Colon (tissue), 2 donors: ENCODE results near the gene AIFM1.

Source experiments
- FAIRE-seq: peaks from 2 replicates; lab custom pipeline; 2012; peaks lifted over from hg19 to GRCh38; lab: Jason Lieb, UNC
- donor health status: control.
- donor health status: control.

The AIFM1 gene

DNA sequence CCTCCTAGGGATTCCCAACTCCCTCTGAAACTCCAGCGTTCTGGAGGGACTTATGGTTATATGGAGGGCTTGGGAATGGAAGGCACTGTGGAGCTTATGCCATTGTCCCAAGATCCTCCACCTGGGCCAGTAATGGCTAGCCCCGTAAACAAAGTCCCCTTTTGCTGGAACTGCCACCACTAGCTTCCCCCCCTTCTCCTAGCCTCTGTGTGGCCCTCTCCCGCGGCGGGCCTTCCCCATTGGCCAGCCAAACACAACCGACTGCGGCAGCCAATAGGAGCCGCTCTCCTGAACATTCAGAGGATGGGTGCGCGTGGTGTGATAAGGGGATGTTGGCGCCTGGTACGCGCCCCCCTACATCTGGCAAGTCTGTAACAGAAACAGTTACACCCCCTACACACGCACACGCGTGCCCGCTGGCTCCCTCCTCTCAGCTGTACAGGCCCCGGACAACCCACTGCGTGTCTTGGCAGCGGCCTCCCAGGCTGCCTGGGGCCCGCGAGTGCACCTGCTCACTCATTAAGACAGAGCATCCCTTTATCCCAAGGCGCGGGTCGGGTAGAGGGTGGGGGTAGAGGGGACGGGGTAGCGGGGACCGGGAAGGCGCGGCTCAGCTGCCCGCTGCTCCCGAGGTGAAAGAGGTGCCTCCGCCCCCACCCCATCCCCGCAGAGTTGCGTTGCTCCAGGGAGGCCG, 5.3 kb upstream of the AIFM1 start:
- no peak for FAIRE-seq

DNA sequence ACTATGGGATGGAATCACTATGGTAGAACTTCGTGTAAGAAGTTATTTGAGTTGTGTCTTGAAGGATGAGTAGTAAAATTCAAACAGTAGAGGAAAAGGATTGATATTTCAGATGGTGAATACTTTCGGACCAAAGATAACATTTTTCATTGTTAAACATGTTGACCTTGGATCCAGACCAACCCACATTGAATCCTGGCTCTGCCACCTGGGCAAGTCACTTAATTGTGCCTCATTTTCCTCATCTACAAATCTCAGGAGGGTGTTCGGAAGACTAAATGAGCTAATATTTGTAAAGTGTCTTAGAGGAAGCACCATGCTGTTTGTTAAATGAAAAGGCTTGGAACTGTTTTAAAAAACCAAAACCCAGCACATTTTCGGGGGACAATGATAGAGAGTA, 1.4 kb upstream of the AIFM1 start:
- no peak for FAIRE-seq

DNA sequence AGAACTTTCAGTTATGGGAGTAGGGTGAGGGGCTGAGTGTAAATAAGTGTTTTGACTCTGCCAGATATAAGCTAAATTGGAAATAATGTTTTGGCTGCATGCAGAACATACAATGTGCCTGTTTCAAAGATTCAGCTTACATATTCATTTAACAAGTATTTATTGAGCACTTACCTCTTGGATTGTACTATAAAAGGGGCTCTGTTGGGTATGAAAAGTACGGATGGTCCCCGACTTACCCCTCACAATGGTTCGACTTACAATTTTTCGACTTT, 799 bp upstream of the AIFM1 start:
- FAIRE-seq: no peak

DNA sequence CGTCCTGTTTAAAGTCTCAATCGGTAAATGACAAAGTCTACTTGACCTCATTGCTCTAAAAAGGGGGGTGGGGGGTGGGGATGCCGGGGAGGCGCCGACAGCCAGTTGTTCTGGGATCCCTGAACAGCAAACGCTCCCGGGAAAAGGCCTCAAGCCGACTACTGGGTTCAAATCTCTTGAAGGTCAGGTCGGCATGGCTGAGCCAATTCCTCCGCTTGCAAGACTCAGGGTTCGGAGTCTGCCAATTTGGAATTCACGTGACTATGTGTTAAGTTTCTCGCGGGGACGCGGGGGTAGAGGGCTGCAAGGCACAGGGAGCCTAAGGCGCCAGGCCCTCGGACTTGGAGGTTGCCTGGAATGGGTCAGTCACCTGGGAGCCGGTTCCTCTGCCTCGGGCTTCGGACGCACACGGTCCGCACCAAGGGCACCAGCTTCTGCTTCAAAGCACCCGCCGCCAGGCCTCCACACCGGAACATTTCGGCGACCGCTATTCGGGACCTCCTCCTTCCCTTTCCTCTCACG, 399 bp downstream of the AIFM1 start:
- FAIRE-seq: no peak

DNA sequence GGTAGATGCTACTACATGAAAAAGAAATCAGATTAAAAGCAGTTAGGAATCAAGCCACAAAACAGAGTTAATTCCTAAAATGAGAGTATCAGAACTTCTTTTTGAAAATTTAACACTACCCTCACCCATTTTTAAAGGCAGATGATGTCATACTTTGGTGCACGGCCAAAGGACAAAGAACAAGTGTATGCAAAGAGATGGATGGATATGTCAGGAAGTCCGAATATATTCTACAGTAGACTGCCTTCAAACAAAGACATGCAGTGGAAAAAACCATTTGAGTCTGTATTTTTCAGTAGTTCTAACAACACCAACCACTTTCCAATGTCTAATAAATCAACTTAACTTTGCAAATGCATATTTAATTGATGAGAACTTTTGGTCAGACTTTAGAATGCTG, 2.2 kb downstream of the AIFM1 start:
- FAIRE-seq: no peak

DNA sequence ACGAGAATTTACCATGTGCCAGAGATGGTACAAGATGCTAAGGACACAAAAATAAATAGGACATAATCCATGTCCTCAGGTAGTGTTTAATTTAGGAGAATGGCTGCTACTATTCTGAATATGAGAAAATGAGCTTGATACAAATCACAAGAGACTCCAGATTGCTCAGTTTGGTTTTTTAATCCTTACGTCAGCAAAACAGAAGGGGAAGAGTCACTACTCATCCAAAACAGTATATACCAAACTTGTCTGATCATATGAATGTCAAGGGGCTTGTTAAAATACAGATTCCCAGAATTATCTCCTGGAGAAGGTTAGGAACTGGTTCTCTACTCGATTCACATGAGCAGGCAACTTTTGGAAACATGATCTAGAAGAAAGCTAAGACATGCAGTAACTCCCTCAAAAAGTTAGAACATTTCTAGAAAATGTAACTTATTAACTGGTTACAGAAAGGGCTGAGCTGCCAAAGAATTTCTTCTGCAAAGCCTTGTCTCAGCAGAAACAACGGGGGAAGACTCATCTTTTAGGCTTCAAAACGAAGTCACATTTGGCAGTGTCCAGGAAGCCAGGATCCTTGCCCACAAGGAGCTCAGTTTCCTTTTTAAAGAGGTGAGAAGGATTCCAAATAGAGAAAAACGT, 3.4 kb downstream of the AIFM1 start:
- FAIRE-seq: no peak

DNA sequence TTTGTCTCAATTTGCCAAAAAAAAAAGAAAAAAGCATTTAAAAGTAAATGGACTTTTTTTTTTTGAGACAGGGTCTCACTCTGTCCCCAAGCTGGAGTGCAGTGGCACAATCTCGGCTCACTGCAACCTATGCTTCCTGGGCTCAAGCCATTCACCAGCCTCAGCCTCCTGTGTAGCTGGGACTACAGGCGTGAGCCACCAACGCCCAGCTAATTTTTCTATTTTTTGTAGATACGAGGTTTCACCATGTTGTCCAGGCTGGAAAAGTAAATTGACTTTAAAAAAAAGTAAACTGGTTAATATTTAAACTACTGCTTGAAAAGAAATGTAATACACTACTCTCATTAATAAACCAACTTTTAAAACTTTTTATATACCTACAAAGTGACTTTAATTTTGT, 5.9 kb downstream of the AIFM1 start:
- FAIRE-seq: no peak

DNA sequence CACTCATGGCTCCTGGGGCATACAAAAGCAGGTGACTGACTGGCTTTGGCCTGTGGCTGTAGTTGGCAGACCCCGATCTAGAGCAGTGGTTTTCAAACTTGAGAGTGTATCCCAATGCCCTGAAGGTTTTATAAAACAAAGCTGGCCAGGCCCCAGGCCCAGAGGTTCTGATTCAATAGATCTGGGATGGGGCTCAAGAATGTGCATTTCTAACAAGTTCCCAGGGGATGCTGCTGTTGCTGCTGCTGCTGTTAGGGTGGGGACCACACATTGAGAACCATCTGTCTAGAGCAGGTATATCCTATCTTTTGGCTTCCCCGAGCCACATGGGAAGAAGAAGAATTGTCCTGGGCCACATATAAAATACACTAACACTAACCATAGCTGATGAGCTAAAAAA, 7.3 kb downstream of the AIFM1 start:
- FAIRE-seq: no peak

DNA sequence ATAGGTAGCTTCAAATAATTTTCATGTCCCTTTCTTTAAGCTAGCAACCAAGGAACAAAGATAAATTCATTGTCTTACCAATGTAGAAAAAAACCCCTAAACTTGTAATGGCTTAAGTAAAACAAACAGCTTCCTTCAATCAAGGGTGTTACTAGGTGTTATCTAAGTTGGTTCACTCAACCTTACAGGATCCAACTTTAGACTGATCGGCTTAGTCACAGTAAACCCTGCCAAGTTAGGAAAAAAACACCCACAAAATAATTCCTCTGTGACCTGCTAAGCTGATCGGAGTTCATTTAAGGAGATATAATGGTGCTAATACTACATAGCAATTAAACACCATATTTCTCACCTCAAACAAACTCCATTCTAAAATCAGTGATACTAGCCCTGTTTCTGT, 10.1 kb downstream of the AIFM1 start:
- FAIRE-seq: no peak

DNA sequence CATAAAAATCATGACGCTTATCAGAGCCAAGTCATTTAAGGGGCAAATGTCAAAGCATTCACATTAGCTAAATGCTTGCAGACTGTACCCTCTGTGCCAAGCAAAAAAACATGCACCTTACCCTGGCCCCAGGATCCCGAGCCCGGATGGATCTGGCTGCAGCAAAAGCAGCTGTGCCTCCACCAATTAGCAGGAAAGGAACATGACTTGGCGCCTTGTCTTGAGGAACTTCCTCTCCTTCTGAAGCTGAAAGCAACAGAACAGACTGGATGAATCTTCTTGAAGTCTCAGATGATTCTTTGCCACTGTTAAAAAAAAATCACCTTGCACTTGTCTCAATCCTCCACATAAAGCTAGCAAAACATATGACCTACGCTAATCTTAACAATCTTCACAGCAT, 18.0 kb downstream of the AIFM1 start:
- FAIRE-seq: no peak

DNA sequence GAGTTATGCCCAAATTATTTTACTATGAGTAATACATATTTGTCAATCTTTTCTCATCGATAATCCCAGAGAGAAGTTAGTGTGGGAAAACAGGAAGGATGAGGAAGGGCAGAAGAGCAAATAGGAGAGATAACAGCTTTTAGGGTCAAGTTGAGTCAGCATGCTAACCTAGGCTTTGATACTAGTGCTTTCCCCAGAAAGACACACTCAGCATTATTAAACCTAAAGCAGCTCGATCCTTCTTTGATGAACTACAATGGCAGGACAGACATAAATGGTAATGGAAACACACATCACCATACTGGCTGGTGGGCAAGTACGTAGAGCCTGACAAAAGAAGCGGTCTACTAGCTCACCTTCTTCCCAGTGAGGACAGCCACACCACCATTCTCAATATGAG, 20.5 kb downstream of the AIFM1 start:
- FAIRE-seq: no peak

DNA sequence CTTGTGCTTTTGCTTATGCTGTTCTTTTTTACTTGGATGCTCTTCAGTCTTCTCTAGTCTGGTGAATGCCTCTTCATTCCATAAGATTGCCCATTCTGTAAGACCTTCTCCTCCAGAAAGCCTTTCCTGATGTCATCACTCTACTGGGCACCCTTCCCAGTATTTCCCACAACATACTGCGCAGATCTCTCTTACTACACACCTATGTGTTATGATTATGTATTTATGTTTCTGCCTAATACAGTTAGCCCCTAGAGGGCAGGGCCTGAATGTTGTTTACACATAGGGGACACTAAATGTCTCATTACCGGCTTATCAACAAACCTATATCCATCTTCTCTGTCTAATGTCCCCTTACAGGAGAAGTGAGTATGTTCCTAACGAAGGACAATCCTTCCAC, 21.1 kb downstream of the AIFM1 start:
- no peak for FAIRE-seq

DNA sequence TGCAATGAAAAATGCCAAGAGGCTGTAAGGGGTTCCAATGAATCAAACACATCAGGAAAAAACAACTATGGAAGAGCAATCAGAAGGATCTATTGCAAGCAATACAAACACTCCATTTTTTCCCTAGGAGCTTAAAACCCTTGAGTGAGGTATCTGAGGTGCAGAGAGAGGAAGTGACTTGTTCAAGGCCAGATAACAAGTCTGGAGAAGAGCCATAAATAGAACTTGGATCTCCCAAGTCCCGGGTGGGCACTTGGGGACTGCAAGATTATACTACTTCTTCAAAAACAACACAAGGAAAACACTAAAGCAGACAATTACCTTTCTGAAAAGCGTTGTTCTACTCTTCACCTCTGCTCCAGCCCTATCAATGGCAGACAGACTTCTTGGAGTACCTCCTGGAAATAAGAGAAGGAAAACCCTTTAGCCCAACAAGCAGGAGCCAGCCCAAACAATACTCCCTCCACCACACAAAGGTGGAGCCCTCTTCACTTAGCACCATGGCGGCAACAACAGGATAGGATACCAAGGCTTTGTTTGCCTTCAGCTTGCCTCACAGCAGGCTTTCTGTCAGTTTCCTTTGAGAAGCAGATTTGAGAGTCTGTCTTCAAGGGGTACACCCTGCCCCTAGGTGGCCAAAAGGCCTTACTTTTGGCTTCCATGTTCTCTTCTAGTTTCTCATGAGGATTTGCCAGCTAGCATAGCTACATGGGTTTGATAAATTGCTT, 26.0 kb downstream of the AIFM1 start:
- no peak for FAIRE-seq

DNA sequence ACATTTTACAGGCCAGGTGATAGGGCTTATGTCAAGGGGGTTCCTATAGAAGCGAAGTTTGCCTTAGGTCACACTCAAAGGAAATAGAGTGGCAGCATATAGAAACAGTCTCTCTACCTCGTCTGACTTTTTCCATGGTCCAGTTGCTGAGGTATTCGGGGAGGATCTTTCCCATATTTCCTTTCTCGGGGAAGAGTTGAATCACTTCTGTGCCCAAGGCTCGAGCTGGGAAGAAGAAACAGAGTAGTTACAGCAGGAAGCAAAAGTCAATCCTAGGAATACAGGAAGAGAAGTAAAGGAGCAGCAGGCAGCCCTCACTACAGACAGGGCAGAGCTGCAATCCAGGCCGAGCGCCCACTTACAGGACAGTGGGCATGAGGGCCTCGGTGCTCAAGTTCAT, 28.7 kb downstream of the AIFM1 start:
- no peak for FAIRE-seq

DNA sequence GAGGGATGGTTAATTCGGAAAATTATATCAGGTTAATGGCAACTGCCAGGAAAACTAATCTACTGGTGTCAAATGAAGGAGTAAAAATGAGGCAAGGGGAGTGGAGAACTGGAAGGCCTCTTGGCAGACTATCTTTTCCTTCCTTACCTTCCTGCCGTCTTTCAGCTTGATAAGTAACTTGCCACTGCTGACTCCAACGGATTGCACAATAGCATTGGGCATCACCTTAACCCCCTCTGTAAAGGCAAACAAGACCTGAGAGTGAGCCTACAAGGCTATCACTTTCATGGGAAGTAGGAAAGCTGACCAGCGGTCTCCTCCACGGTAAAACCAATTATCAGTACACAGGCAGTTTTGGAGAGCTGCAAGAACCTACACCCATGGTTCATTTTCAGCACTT, 29.1 kb downstream of the AIFM1 start:
- no peak for FAIRE-seq

DNA sequence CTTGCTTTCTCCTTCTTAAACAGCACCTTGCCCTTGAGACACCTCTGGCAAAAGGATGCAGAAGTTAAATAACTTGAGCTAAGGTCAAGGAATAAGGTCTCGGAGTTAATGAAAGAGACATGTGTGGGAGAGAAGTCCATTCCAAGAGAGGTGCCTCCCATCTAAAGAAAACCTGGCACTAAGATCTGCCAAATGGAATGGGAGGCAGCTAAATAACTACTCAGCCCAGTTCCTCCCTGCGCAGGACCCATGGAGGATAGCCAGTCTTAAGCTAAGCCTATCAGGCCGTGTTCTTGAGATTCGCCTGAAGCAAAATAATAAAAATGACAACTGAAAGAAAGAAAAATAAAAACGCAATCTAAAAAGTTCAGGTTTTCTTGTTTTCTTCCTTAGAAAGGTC, 34.7 kb downstream of the AIFM1 start:
- no peak for FAIRE-seq

DNA sequence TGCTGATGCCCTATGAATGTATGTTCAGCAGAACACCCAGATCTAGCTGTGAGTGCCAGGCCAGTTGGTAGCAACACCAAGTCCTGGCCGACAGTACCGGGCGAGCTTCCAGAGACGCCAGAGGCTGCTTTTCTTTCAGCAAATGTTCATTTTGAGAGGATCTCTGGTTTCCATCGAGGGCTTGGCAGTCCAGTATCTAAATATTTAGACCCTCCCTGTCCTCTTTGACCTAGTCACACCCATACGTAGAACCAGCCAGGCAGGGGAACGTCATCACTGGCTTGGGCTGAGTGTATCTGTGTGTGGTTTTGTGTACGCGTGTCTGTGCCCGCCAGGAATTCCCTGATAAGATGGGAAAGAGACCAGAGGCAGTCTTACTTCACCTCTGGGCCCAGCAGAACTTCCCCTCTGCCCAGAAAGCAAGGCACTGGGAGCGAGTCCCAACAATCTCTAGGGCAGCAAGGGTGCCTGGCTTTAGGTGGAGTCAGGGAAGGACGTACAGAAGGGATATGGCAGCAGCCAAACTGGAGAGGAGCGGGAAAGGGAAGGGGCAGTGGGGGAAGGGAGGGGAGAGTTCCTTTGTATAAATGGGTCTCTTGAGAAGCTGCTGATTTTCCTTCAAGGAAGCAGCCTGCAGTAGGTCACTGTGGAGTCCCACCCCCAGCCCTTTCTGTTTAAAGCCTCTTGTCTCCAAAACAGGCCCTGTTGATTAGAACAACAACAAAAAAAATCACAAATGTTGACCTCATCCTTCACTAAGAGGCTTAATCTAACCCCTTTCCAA, 40.4 kb downstream of the AIFM1 start:
- no peak for FAIRE-seq

DNA sequence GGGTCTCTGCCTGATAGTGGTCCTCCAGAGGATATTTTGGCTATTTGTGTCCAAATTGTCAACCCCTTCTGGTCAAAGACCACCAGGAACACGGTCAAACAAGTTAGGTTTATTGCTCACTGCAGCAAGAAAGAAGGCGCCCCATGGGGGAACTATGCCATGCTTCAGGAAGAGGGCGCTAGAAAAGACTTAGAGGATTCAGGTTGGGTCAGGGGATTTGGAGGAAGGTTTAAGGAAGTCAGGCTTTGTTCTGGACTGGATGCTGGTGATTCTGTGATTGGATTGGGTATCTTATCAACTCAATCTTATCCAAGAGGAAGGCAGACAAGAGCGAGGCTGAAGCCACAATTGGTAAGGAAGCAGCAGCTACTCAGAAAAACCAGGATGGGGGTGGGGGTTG, 41.1 kb downstream of the AIFM1 start:
- FAIRE-seq: no peak

DNA sequence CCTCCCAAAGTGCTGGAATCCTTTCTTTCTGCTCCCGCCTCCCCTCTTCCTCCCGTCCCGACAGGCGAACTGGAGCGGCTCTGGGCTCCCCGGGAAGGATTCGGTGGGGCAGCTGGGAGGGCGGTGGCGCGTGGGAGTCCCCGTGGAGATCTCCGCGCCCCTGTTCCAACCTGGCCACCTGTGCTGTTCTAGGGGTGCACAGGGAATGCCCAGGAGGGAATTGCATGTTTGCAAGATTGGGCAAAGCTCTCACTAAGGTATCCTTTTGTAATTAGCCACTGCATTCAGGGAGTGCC, 44.2 kb downstream of the AIFM1 start:
- no peak for FAIRE-seq

DNA sequence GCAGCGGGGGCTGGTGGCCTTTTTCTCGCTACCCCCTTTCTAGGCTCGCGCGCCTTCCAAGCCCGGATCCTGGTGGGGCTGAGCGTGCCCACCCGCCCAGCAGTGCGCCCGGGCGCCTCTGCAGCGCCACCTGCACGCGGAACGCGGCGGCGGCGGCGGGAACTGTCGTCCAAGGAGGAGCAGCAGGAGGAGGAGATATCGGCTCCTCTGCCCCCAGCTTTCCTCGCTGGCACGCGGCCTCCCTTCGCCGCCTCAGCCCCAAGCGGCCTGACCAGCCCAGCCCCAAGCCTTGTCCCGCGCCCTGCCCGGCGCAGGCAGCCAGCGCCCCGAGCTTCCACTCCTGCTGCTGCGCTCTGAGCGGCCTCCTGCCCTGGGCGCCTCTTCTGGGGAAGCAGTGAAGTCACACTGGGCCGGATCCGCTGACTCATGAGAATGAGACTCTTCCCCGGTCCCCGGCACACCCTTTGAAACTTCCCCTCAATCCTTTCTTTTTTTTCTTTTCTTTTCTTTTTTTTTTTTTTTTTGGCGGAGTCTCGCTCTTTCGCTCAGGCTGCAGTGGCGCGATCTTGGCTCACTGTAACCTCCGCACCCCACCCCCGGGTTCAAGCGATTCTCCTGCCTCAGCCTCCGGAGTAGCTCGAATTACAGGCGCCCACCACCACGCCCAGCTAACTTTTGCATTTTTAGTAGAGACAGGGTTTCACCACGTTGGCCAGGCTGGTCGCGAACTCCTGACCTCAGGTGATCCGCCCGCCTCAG, 44.7 kb downstream of the AIFM1 start:
- no peak for FAIRE-seq

DNA sequence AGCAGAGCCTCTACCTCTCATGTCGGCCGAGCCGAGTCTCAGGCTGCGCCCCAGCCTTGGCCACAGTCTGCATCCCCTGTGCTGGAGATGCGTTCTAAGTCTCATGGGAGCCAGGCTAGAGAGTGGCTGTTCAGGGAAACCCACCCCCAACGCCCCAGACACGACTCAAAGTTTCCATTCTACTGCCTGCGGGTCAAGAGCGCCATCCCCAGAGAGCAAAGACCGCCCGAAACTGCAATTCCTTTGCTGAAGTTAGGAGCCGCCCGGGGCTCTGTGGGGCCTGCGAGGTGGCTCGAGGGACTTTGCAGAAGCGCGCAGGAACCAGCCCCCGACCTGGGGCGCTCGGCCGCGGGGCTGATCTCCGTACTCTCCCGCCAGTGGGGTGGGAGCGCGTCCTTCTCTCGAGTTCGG, 45.3 kb downstream of the AIFM1 start:
- no peak for FAIRE-seq

DNA sequence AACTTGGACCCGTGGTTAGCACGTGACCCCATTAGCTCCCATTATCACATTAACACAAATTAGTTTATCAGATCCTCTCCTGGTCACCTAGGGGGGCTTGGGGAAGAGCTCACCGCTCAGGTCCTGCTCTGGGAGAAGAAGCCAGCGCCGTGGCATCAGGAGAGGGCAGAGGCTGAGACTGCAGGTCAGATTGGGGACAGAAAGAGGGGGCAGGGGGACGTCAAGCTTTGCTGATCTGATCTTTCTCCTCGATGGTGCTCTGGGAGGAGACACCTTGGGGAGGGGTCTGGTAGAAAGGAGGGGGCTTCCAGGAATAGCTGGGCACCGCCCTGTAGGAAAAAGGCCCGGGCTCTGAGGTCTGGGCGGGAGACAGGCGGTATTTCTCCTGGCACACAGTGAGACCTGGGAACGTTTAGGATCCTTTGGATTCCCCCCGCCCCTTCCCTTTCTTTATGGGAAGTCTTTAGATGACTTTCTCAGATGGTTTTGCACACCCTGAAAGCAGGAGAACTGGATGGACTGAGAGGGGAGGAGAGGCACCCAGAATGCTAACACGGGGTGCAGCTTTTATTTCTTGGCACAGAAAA, 46.2 kb downstream of the AIFM1 start:
- FAIRE-seq: no peak
